Chondrocyte (in vitro differentiated cells): ENCODE results near the gene FYCO1. TPM values are rescaled to one million over a fixed set of nuclear protein-coding genes. Genes with fewer than 3 reads are reported as not detected.

Experiments
- DNase-seq: peaks from one replicate; pipeline ENCODE4 v3.0.0; 2021; ENCODE audit warnings: mixed read lengths, low spot score
- H3K27ac Mint-ChIP-seq: one replicate; pipeline ENCODE4 v1.8.0; 2021; ENCODE audit warnings: mild to moderate bottlenecking, moderate library complexity, mixed read lengths; ENCODE audit not compliant: unreplicated experiment
- H3K27me3 Mint-ChIP-seq: 2 replicates; pipeline ENCODE4 v1.8.0; 2021; ENCODE audit warnings: low read depth, mixed read lengths
- H3K36me3 Mint-ChIP-seq: 2 replicates; pipeline ENCODE4 v1.8.0; 2021; ENCODE audit warnings: low read depth, mixed read lengths
- H3K4me1 Mint-ChIP-seq: 2 replicates; pipeline ENCODE4 v1.8.0; 2021; ENCODE audit warnings: low read depth, mild to moderate bottlenecking, mixed read lengths
- H3K4me3 Mint-ChIP-seq: one replicate; pipeline ENCODE4 v1.8.0; 2021; ENCODE audit warnings: mild to moderate bottlenecking, moderate library complexity, mixed read lengths; ENCODE audit not compliant: unreplicated experiment
- H3K9me3 Mint-ChIP-seq: 2 replicates; pipeline ENCODE4 v1.8.0; 2021; ENCODE audit warnings: low read depth, mixed read lengths
- total RNA-seq: library from RNA; stranded (reverse); gene quantifications from 3 replicates; pipeline ENCODE4 v1.2.1, GENCODE V29; 2021
- TF ChIP-seq, protein P1 (sequence below): fragments of 200-600 bp; sonication (generic); IDR thresholded peaks from 2 replicates; pipeline ENCODE4 v1.5.0; 2021; ENCODE audit warnings: antibody characterized with exemption, mild to moderate bottlenecking, moderate library complexity

The FYCO1 gene
- total RNA-seq, 1 donor from 2014 or later = 31.6 TPM

DNA sequence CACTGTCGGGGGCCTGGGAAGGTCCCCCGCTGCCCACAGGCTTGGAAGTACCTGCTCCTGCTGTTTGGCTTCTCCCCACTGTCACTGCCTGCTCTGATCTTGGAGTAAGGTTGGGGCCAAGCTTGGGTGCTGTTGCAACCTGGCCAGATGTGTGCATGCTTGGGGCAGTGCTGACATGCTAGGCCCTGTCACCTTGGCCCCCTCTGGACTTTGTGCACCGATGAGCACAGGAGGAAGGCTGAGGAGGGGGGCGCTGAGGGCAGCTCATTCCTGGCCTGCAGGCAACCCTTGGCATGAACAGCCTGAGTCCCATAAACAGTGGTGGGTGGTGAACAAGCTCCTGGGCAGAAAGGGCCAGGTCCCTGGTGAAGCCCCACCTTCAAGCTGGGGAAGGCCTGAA is 35.6 kb upstream of the FYCO1 start:
- H3K36me3 Mint-ChIP-seq = no peaks in the 10 kb centered on the region
- peaks cover 15% of the 10 kb centered on the region for H3K27me3 Mint-ChIP-seq
- TF ChIP-seq, protein P1, sequence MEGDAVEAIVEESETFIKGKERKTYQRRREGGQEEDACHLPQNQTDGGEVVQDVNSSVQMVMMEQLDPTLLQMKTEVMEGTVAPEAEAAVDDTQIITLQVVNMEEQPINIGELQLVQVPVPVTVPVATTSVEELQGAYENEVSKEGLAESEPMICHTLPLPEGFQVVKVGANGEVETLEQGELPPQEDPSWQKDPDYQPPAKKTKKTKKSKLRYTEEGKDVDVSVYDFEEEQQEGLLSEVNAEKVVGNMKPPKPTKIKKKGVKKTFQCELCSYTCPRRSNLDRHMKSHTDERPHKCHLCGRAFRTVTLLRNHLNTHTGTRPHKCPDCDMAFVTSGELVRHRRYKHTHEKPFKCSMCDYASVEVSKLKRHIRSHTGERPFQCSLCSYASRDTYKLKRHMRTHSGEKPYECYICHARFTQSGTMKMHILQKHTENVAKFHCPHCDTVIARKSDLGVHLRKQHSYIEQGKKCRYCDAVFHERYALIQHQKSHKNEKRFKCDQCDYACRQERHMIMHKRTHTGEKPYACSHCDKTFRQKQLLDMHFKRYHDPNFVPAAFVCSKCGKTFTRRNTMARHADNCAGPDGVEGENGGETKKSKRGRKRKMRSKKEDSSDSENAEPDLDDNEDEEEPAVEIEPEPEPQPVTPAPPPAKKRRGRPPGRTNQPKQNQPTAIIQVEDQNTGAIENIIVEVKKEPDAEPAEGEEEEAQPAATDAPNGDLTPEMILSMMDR = no peak
- H3K9me3 Mint-ChIP-seq = peaks cover 5% of the 10 kb centered on the region
- no peak overlapping the region for H3K4me3 Mint-ChIP-seq
- no peak overlapping the region for H3K27ac Mint-ChIP-seq
- no peaks in the 10 kb centered on the region for H3K4me1 Mint-ChIP-seq
- no peak for DNase-seq

DNA sequence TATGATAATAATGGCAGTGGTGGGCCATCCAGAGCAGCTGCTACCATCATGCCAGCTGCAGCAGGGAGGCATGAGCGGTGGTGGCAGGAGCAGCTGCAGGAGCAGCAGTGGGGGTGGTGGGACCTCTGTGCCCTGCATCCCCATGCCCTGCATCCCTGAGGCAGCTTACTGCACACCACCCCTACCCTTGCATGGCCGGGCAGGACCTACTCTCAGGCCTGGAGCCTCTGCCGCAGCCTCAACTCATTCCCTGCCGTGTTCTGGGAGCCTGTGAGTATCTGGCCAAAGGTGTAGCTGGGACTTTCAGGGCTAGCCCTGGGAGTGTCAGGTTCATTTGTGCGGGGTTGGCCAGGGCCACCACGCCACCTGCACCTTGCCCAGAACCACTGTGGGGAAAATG is 35.0 kb upstream of the FYCO1 start:
- Mint-ChIP-seq H3K27me3 (peaks cover 13% of the 10 kb centered on the region), H3K9me3 (peaks cover 5% of the 10 kb centered on the region), H3K4me3 (no peak overlapping the region), H3K4me1 (no peaks in the 10 kb centered on the region), H3K27ac (no peak overlapping the region), H3K36me3 (no peaks in the 10 kb centered on the region)
- TF ChIP-seq, protein P1 = no peak
- no peak for DNase-seq

DNA sequence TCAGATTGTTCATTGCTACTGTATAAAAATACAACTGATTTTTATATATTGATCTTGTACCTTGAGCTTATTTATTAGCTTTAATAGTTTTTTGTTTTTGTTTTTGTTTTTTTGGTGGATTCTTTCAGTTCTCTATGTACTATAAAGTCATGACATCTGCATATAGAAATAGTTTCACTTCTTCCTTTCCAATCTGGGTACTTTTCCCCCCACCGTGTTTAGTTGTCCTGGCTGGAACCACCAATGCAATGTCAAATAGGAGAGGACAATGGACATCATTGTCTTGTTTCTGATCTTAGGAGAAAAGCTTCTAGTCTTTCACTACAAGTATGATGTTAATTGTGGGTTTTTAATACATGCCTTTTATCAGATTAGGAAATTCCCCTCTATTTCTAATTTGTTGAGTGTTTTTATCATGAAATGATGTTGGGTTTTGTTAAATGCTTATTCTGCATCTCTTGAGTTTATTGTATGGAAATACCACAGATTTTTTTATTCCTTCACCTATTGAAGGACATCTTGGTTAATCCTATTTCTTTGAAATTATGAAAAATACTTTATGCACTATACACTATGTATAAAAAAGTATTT is 34.4 kb upstream of the FYCO1 start:
- H3K9me3 Mint-ChIP-seq = peaks cover 5% of the 10 kb centered on the region
- DNase-seq = no peak
- H3K36me3 Mint-ChIP-seq = no peaks in the 10 kb centered on the region
- no peak overlapping the region for H3K27ac Mint-ChIP-seq
- TF ChIP-seq, protein P1 = no peak
- no peak overlapping the region for H3K4me3 Mint-ChIP-seq
- H3K27me3 Mint-ChIP-seq = peaks cover 12% of the 10 kb centered on the region
- no peaks in the 10 kb centered on the region for H3K4me1 Mint-ChIP-seq

DNA sequence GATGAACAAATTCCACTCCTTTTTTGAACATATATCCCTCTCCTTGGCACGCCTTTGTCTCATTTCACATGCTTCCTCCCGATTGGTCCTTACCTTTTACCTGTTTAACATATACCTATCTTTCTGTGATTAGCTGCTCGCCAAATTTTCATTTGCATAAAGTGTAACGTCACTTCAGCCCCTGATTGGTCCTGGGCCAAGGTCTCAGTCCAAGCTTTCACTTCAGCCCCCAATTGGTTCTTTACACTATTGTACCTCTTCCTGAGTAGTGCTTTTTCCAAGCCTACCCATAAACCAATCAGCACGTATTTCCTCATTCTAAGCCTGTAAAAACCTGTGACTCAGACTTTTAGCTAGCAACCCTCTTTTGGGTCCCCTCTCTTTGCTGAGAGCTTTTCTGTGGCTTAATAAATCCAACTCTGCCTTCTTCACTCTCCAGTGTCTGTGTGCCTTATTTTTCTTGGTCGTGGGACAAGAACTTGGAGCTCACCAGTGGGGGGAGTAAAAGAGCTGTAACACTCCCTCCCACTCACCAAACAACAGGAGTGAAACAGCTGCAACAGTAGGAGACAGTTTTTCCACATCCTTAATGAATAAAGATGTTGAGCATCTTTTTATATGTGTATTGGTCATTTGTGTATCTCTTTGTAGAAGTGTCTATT is 32.2 kb upstream of the FYCO1 start:
- Mint-ChIP-seq H3K27ac (no peak overlapping the region), H3K27me3 (peaks cover 8% of the 10 kb centered on the region), H3K4me1 (no peaks in the 10 kb centered on the region), H3K36me3 (no peaks in the 10 kb centered on the region), H3K4me3 (no peak overlapping the region), H3K9me3 (peaks cover 5% of the 10 kb centered on the region)
- TF ChIP-seq, protein P1 = no peak
- no peak for DNase-seq

DNA sequence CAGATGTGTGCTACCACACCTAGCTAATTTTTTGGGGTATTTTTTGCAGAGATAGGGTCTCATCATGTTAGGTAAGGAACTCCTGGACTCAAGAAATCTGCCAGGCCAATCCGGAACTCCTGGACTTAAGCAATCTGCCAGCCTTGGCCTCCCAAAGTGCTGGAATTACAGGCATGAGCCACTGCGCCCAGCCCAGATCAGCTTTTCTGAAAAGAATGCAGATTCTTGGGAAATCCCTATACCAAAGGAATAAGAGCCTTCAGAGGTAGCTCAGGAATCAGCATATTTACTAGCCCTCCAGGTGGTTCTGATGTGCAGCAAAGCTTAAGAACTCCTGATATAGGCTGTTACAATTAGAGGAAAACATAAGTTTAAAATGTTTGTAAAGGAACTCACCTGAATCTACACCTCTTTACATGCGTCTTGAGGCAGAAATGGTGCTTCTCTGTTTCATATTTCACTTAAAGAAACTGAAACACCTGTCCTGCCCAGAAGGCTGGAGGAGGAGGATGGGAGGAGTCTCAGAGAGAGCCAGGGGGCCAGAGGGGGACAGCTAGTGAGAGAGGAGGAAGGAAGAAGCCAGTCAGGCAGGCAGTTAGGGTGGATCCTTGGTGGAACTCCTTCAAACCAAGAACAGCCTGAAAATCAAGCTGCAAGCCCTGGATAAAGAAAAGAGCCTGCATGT is 31.5 kb upstream of the FYCO1 start, which contains the start of gene XCR1:
Gene XCR1, minus strand, starts transcription at position 463 of the 685 bp plus-strand sequence. CDS start 5,536 bp downstream, outside the sequence.
- TF ChIP-seq, protein P1 = no peak
- H3K36me3 Mint-ChIP-seq = no peaks in the 10 kb centered on the region
- no peak for DNase-seq
- peaks cover 5% of the 10 kb centered on the region for H3K27me3 Mint-ChIP-seq
- peaks cover 5% of the 10 kb centered on the region for H3K9me3 Mint-ChIP-seq
- H3K4me1 Mint-ChIP-seq = no peaks in the 10 kb centered on the region
- no peak within 1 kb of the TSS for H3K4me3 Mint-ChIP-seq
- no peak within 1 kb of the TSS for H3K27ac Mint-ChIP-seq
